GM12864 (cell line): ENCODE results near the gene TMEM181.

ENCODE experiments used
- DNase-seq: peaks from one replicate; pipeline ENCODE4 v3.0.0-alpha.2; 2011; ENCODE audit warnings: low read depth
- H3K4me3 ChIP-seq: 2 replicates; pipeline ENCODE4 v1.5.1; 2011; ENCODE audit warnings: mild to moderate bottlenecking, low read depth, low read length, control low read depth
- TF ChIP-seq, protein P1 (sequence below): IDR thresholded peaks from 2 replicates; pipeline ENCODE4 v1.5.1; 2011; ENCODE audit warnings: low read depth, mild to moderate bottlenecking, moderate library complexity, low read length, control low read depth, inconsistent platforms; ENCODE audit errors: missing control alignments

TMEM181 gene

GRCh38 chr6:158536891-158537798, 22.7 kb upstream of the TMEM181 start:
- TF ChIP-seq, protein P1, sequence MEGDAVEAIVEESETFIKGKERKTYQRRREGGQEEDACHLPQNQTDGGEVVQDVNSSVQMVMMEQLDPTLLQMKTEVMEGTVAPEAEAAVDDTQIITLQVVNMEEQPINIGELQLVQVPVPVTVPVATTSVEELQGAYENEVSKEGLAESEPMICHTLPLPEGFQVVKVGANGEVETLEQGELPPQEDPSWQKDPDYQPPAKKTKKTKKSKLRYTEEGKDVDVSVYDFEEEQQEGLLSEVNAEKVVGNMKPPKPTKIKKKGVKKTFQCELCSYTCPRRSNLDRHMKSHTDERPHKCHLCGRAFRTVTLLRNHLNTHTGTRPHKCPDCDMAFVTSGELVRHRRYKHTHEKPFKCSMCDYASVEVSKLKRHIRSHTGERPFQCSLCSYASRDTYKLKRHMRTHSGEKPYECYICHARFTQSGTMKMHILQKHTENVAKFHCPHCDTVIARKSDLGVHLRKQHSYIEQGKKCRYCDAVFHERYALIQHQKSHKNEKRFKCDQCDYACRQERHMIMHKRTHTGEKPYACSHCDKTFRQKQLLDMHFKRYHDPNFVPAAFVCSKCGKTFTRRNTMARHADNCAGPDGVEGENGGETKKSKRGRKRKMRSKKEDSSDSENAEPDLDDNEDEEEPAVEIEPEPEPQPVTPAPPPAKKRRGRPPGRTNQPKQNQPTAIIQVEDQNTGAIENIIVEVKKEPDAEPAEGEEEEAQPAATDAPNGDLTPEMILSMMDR, result no peak
- H3K4me3 ChIP-seq, result peak overlapping the region; percentile 30; the same call in 1 of the 2 replicates
- no peak for DNase-seq

GRCh38 chr6:158538741-158539140, 21.1 kb upstream of the TMEM181 start:
- TF ChIP-seq, protein P1, result no peak
- no peak overlapping the region for H3K4me3 ChIP-seq
- DNase-seq, result no peak

DNA sequence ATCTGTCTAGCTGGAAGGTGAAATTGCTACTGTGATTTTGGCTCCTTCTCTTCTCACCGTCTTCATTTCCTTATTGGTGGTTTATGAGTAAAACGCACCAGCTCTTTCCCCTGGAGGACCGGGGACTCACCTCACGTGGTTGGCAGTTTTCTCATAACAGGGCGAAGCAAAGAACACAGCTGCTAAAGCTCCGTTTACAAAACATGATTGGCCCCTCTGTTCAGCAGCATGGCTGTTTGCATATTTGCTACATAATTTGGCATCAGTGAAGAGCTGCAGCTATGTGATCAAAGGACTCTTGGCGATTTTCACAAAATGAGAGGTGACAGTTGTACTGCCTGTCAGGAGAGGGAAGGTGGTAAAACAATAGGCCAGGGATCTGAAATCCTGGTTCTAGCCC, 20.5 kb upstream of the TMEM181 start:
- TF ChIP-seq, protein P1, result no peak
- DNase-seq, result no peak

GRCh38 chr6:158539881-158540280, 20.0 kb upstream of the TMEM181 start:
- TF ChIP-seq, protein P1, result no peak
- no peak overlapping the region for H3K4me3 ChIP-seq

More for the DNA sequence above, 20.5 kb upstream of the TMEM181 start:
- H3K4me3 ChIP-seq, result no peak overlapping the region

DNA sequence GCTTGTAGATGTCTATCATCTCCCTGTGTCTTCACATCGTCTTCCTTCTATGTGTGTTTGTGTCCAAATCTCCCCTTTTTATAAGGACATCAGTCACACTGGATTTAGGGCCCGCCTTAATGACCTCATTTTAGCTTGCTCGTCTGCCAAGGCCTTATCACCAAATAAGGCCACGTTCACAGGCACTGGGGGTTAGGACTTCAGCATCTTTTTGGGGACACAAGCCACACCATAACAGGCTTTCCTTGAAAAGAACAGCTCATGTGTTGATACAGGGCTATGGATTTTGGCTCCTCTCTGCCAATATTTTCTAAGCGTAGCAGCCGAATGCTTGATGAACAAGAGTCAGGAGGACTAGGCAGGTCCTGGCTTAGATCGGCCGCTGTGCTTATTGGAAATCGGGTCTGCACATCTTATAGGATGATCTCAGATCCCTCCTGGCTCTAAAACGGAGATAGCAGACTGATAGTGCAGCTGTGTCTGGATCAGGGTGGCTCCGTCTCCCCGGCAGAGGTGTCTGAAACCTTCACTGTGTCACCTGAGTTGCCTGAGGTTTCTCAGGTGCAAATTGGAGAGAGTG, 16.2 kb upstream of the TMEM181 start:
- no peak overlapping the region for H3K4me3 ChIP-seq
- no peak for DNase-seq
- TF ChIP-seq, protein P1, result no peak

More at GRCh38 chr6:158539881-158540280, 20.0 kb upstream of the TMEM181 start:
- no peak for DNase-seq

DNA sequence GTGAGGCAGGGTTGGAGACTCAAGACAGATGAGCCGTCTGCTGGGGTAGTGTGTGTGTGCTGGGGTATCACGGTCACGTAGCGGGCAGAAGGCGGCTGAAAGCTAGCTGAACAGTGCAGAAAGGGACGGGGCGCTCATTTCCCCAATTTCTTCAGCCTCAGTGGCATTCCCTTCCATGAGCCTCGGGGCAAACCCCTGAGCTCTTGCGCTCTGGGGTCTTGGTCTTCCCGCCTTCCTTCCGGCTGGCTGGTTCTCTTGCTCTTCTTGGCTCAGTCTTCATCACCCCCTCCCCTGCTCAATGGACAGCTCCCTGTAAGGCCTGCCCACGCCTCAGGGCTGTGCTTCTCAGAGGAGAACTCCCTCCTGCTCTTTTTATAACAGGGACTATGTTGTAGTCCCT, 15.5 kb upstream of the TMEM181 start:
- no peak overlapping the region for H3K4me3 ChIP-seq
- no peak for DNase-seq
- TF ChIP-seq, protein P1, result no peak
